Lower leg skin (tissue), 3 donors: Measurements from ENCODE around the gene HSDL1.

Experiments
- POLR2A ChIP-seq, 2 donors: fragments of 450-650 bp; IDR thresholded peaks; one replicate each; pipeline ENCODE4 v1.6.1; 2016 to 2017; ENCODE audit warnings: antibody characterized with exemption in 2 of 2, mild to moderate bottlenecking in 1 of 2, moderate library complexity in 1 of 2
- TF ChIP-seq, protein P1 (sequence below), 3 donors: fragments of 450-650 bp; IDR thresholded peaks; one replicate each; pipeline ENCODE4 v1.5.1; 2016; ENCODE audit warnings: antibody characterized with exemption in 3 of 3, mild to moderate bottlenecking in 3 of 3, moderate library complexity in 2 of 3

DNA sequence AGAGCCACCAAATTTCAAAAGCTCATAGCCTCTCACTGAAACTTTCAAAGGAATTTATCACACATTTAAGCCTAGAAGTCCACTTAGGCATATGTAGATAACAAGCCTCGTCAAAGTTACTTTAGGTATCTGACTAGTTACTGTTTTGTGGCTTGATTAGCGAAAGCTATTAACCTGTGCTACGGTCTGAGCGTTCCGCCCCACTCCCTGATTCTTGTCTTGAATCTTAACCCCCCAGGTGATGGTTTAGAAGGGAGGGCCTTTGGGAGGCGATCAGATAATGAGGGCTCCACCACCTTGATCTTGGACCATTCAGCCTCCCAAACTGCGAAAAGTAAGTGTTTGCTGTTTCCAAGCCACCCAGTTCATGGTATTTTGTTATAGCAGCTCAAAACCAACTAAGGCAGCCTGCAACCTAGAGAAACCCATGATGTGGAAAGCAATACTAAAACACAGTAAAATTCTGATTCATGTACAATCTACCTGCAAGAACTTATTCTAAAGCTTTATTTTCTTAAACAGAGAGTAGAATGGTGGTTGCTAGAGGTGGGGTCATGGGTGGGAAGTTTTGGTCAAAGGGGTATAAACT lies 7.1 kb downstream of the HSDL1 start:
- TF ChIP-seq, protein P1, sequence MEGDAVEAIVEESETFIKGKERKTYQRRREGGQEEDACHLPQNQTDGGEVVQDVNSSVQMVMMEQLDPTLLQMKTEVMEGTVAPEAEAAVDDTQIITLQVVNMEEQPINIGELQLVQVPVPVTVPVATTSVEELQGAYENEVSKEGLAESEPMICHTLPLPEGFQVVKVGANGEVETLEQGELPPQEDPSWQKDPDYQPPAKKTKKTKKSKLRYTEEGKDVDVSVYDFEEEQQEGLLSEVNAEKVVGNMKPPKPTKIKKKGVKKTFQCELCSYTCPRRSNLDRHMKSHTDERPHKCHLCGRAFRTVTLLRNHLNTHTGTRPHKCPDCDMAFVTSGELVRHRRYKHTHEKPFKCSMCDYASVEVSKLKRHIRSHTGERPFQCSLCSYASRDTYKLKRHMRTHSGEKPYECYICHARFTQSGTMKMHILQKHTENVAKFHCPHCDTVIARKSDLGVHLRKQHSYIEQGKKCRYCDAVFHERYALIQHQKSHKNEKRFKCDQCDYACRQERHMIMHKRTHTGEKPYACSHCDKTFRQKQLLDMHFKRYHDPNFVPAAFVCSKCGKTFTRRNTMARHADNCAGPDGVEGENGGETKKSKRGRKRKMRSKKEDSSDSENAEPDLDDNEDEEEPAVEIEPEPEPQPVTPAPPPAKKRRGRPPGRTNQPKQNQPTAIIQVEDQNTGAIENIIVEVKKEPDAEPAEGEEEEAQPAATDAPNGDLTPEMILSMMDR (IDR thresholded peaks at IDR 0.05) = no peak
- no peak for TF ChIP-seq POLR2A (IDR thresholded peaks at IDR 0.05)
